Body of pancreas (tissue), 4 donors: Measurements from ENCODE around the gene NIT1. TPM values are rescaled to one million over a fixed set of nuclear protein-coding genes. Genes with fewer than 3 reads are reported as not detected.

Experiments
- ATAC-seq: fragments of 150-250 bp; one replicate; pipeline ENCODE4 v1.9.1; 2016
- DNase-seq, 4 donors: peaks; one replicate each; pipeline ENCODE4 v3.0.0-alpha.2; 2019
- H3K27ac ChIP-seq, 4 donors: fragments of 200-600 bp; sonication (generic); 1 replicate in 3 of 4; 2 replicates in 1 of 4; pipeline versions ENCODE4 v1.5.1 to v1.6.1; 2016 to 2019; ENCODE audit warnings: mild to moderate bottlenecking in 1 of 4, mixed read lengths in 1 of 4, moderate library complexity in 1 of 4
- H3K27me3 ChIP-seq, 2 donors: fragments of 200-600 bp; sonication (generic); one replicate each; pipeline ENCODE4 v1.6.0; 2016; ENCODE audit warnings: mild to moderate bottlenecking in 1 of 2
- H3K36me3 ChIP-seq, 2 donors: fragments of 200-600 bp; sonication (generic); replicated peaks in 1 of 2; 2 replicates each; pipeline ENCODE4 v1.5.1; 2016; ENCODE audit warnings: low read depth in 2 of 2; ENCODE audit not compliant: insufficient read depth in 1 of 2
- H3K4me1 ChIP-seq: fragments of 200-600 bp; sonication (generic); one replicate; pipeline ENCODE4 v1.6.0; 2016
- H3K4me3 ChIP-seq, 2 donors: fragments of 200-600 bp; sonication (generic); 1 replicate in 1 of 2; 2 replicates in 1 of 2; pipeline ENCODE4 v1.5.1; 2016 to 2019
- H3K9me3 ChIP-seq, 3 donors: fragments of 200-600 bp; sonication (generic); 1 replicate in 2 of 3; 2 replicates in 1 of 3; pipeline ENCODE4 v1.5.1; 2016
- CTCF ChIP-seq, 7 experiments: fragments of 450-650 bp in 4 of 7; fragments of 200-600 bp in 3 of 7; sonication (generic) in 3 of 7; IDR thresholded peaks; one replicate each; pipeline ENCODE4 v1.5.1; 2016 to 2019; ENCODE audit warnings: antibody characterized with exemption in 7 of 7
- POLR2A ChIP-seq, 3 donors: fragments of 450-650 bp; IDR thresholded peaks; one replicate each; pipeline ENCODE4 v1.6.1; 2016; ENCODE audit warnings: antibody characterized with exemption in 3 of 3, mild to moderate bottlenecking in 2 of 3
- WGBS, 2 donors: methylation state at CpG; one replicate each; pipeline ENCODE4 v1.1.5; 2017; 5-methylcytosine and 5-hydroxymethylcytosine counted together
- intact Hi-C: fragments of 100-400 bp; cut with DNase I; formaldehyde crosslinking; loops from one replicate; pipeline ENCODE4 v1.15.1; 2023
- total RNA-seq, 2 donors: library from RNA; depleted of rRNA; stranded (reverse); fragments of >200 nt; gene quantifications; one replicate each; pipeline ENCODE4 v1.1.0, GENCODE V29; 2016

Gene NIT1
- total RNA-seq, 2 donors from 2014 or later, result 22.8 to 38.6 TPM

- no peak for TF ChIP-seq POLR2A (IDR thresholded peaks at IDR 0.05)
- no peak for DNase-seq
- Histone ChIP-seq H3K4me3 (no peak overlapping the region), H3K27ac (no peak overlapping the region), H3K36me3 (peaks cover 4 to 27% of the 10 kb centered on the region in 2 donors), H3K27me3 (no peaks in the 10 kb centered on the region), H3K4me1 (peaks cover 36% of the 10 kb centered on the region), H3K9me3 (no peaks in the 10 kb centered on the region)
- no peak for ATAC-seq
- intact Hi-C loops, result no loop called here
- WGBS, 2 donors, result 67 to 69% methylated on average over 4 of the region's 4 CpGs
Measured at GRCh38 chr1:161121834-161122233, 3.9 kb downstream of the NIT1 start.

- no peaks in the 10 kb centered on the region for H3K9me3 ChIP-seq
Measured at GRCh38 chr1:161122967-161123366, 5.1 kb downstream of the NIT1 start.

GRCh38 chr1:161127649-161128048 lies 9.7 kb downstream of the NIT1 start:
- no peak for TF ChIP-seq CTCF (IDR thresholded peaks at IDR 0.05)
- no peak for TF ChIP-seq POLR2A (IDR thresholded peaks at IDR 0.05)
- H3K4me1 ChIP-seq, result peaks cover 26% of the 10 kb centered on the region
- no peak overlapping the region for H3K27ac ChIP-seq
- intact Hi-C loops, result no loop called here
- no peaks in the 10 kb centered on the region for H3K9me3 ChIP-seq
- peaks cover 0 to 18% of the 10 kb centered on the region in 2 donors for H3K36me3 ChIP-seq
- ATAC-seq (no peak), DNase-seq (no peak)
- no peak overlapping the region for H3K4me3 ChIP-seq
- H3K27me3 ChIP-seq, result no peaks in the 10 kb centered on the region
- WGBS, 2 donors, result 76 to 92% methylated on average over 2 of the region's 2 CpGs

More at GRCh38 chr1:161122967-161123366, 5.1 kb downstream of the NIT1 start:
- no peak for DNase-seq
- H3K36me3 ChIP-seq, result peaks cover 4 to 27% of the 10 kb centered on the region in 2 donors
- WGBS, 2 donors, result 85 to 92% methylated on average over 6 of the region's 6 CpGs
- peaks cover 33% of the 10 kb centered on the region for H3K4me1 ChIP-seq
- H3K4me3 ChIP-seq, result no peak overlapping the region
- no peak for ATAC-seq
- intact Hi-C loops, result no loop called here
- H3K27me3 ChIP-seq, result no peaks in the 10 kb centered on the region
- H3K27ac ChIP-seq, result no peak overlapping the region
- TF ChIP-seq CTCF (IDR thresholded peaks at IDR 0.05), result no peak
- no peak for TF ChIP-seq POLR2A (IDR thresholded peaks at IDR 0.05)

- no peak for DNase-seq
- WGBS, 2 donors, result 90 to 91% methylated on average over 4 of the region's 4 CpGs
- Histone ChIP-seq H3K36me3 (peaks cover 0 to 11% of the 10 kb centered on the region in 2 donors), H3K27ac (no peak overlapping the region), H3K4me1 (peaks cover 31% of the 10 kb centered on the region), H3K27me3 (no peaks in the 10 kb centered on the region), H3K9me3 (no peaks in the 10 kb centered on the region), H3K4me3 (no peak overlapping the region)
- intact Hi-C loops, result no loop called here
- TF ChIP-seq POLR2A (IDR thresholded peaks at IDR 0.05) (no peak), CTCF (IDR thresholded peaks at IDR 0.05) (no peak)
- no peak for ATAC-seq
Measured at GRCh38 chr1:161128591-161129420, 10.9 kb downstream of the NIT1 start.

- peaks cover 0 to 3% of the 10 kb centered on the region in 2 donors for H3K36me3 ChIP-seq
- DNase-seq (no peak), ATAC-seq (no peak)
- H3K4me3 ChIP-seq, result no peak overlapping the region
- H3K4me1 ChIP-seq, result peaks cover 42% of the 10 kb centered on the region
- TF ChIP-seq CTCF (IDR thresholded peaks at IDR 0.05) (no peak), POLR2A (IDR thresholded peaks at IDR 0.05) (no peak)
- 38 to 54% methylated on average over 1 of the region's 1 CpG for WGBS, 2 donors
- H3K27ac ChIP-seq, result no peak overlapping the region
- H3K27me3 ChIP-seq, result no peaks in the 10 kb centered on the region
- intact Hi-C loops, result no loop called here
- H3K9me3 ChIP-seq, result no peaks in the 10 kb centered on the region
Measured at GRCh38 chr1:161130266-161130665, 12.4 kb downstream of the NIT1 start.
